Effector memory CD4-positive, alpha-beta T cell (primary cell): Measurements from ENCODE around the gene TNFRSF21.
"Not testable (repeated sequence)": the region's sequence is repeated elsewhere in the genome, so short reads cannot be mapped to it uniquely, and the experiment has no call there.

Experiments
- DNase-seq, 3 donors: peaks; one replicate each; pipeline ENCODE4 v3.0.0-alpha.2; 2020
- H3K27ac ChIP-seq: 2 replicates; pipeline ENCODE4 v1.7.0; 2013; ENCODE audit warnings: mild to moderate bottlenecking, low read length, moderate library complexity; ENCODE audit not compliant: insufficient read depth, poor library complexity, severe bottlenecking
- H3K27me3 ChIP-seq: replicated peaks from 2 replicates; pipeline ENCODE4 v1.7.0; 2013; ENCODE audit warnings: mild to moderate bottlenecking, low read length; ENCODE audit not compliant: insufficient read depth, control insufficient read depth, poor library complexity, severe bottlenecking
- H3K36me3 ChIP-seq: 2 replicates; pipeline ENCODE4 v1.7.0; 2013; ENCODE audit warnings: mild to moderate bottlenecking, low read length, moderate library complexity; ENCODE audit not compliant: control insufficient read depth, insufficient read depth
- H3K4me1 ChIP-seq: 2 replicates; pipeline ENCODE4 v1.7.0; 2013; ENCODE audit warnings: low read length, mild to moderate bottlenecking; ENCODE audit not compliant: control insufficient read depth, insufficient read depth, poor library complexity, severe bottlenecking
- H3K4me3 ChIP-seq: 2 replicates; pipeline ENCODE4 v1.7.0; 2013; ENCODE audit warnings: low read length, low read depth, mild to moderate bottlenecking; ENCODE audit not compliant: insufficient read depth, poor library complexity, severe bottlenecking
- H3K9me3 ChIP-seq: 2 replicates; pipeline ENCODE4 v1.7.0; 2013; ENCODE audit warnings: mild to moderate bottlenecking, low read length, moderate library complexity; ENCODE audit not compliant: control insufficient read depth

TNFRSF21 gene

GRCh38 chr6:47323887-47324286 lies 14.2 kb upstream of the TNFRSF21 start:
- Histone ChIP-seq H3K4me3 (no peak overlapping the region), H3K27ac (no peak overlapping the region), H3K27me3 (no peaks in the 10 kb centered on the region), H3K9me3 (no peaks in the 10 kb centered on the region), H3K4me1 (no peaks in the 10 kb centered on the region), H3K36me3 (no peaks in the 10 kb centered on the region)
- no peak for DNase-seq

DNA sequence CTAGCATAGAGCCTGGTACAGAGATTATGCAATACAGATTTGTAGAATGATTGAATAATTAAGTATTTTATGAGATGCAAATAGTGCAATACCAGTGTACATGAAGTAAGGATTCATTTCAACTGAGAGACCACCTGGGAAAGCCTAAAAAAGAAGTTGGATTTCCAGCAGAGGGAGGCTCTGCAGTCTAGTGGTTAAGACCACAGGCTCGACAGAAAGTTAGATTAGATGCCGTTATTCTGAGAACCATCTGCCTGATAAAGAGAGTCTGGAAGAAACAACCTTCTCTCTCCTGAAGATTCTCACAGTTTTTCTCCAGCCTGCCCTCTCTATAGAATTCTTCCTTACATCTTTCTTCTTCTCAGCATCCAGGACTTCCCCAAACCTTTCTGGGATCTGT lies 13.6 kb upstream of the TNFRSF21 start:
- no peak for DNase-seq
- no peaks in the 10 kb centered on the region for H3K27me3 ChIP-seq
- no peaks in the 10 kb centered on the region for H3K9me3 ChIP-seq
- H3K4me3 ChIP-seq: no peak overlapping the region
- H3K27ac ChIP-seq: no peak overlapping the region
- H3K4me1 ChIP-seq: no peaks in the 10 kb centered on the region
- no peaks in the 10 kb centered on the region for H3K36me3 ChIP-seq

GRCh38 chr6:47321577-47321976 lies 11.9 kb upstream of the TNFRSF21 start:
- no peaks in the 10 kb centered on the region for H3K4me1 ChIP-seq
- no peak overlapping the region for H3K4me3 ChIP-seq
- no peaks in the 10 kb centered on the region for H3K27me3 ChIP-seq
- no peaks in the 10 kb centered on the region for H3K9me3 ChIP-seq
- no peak for DNase-seq
- no peak overlapping the region for H3K27ac ChIP-seq
- no peaks in the 10 kb centered on the region for H3K36me3 ChIP-seq

- Histone ChIP-seq H3K4me3 (no peak overlapping the region), H3K27ac (no peak overlapping the region), H3K36me3 (no peaks in the 10 kb centered on the region), H3K27me3 (no peaks in the 10 kb centered on the region), H3K9me3 (no peaks in the 10 kb centered on the region), H3K4me1 (no peaks in the 10 kb centered on the region)
- no peak for DNase-seq
Observed at GRCh38 chr6:47319867-47320266, 10.2 kb upstream of the TNFRSF21 start.

DNA sequence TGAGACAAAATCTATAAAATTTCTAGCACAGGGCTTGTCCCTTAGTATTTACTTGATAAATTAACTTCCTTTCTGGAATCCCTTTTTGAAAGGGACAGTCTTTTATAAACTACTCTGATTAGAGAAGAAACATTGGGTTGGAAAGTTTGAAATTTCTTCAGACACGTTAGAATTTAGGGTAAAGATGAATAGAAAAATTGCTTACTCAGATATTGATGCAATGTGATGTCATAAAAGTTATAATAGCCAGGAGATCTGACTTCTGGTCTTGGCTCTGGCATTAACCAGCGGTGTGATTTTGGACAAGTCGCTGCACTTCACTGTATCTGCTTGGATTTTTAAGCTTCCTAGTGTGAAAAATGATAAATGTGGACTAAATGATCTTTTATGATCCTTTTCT lies 9.7 kb upstream of the TNFRSF21 start:
- H3K36me3 ChIP-seq: no peaks in the 10 kb centered on the region
- H3K4me3 ChIP-seq: no peak overlapping the region
- no peaks in the 10 kb centered on the region for H3K9me3 ChIP-seq
- no peaks in the 10 kb centered on the region for H3K27me3 ChIP-seq
- H3K4me1 ChIP-seq: no peaks in the 10 kb centered on the region
- DNase-seq: no peak
- H3K27ac ChIP-seq: no peak overlapping the region

DNA sequence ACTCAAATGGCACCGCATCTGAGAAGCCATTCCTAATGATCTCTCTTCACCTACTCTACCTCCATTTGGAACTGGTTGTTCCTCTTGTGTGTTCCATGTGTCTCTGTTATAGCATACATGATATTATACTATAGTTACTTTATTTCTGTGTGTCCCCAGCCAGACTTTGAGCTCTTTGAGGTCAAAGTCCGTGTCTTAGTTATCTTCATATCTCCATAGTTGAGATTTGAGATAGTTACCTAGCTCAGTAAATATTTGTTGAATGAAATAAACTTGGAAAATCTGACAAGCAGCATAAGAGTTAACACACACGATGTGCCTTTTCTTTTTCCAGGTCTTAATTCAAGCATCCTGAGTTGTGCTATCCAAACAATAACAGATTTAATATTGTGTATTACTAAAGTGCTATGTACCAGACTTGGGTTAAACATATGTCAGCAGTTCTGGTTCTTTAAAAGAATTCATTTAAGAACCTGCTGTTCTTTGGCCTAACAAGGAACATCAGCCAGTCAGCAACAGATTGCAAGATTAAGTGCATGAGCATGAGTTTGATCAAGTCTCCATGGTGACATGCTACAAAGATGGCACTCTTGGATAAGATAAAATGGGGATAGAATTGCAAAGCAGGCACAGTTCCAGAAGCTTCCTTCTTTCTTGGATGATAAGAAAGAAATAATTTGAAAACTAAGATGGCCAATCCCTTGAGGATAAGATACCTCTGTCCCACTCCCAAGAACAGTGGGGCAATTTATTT lies 8.7 kb upstream of the TNFRSF21 start:
- DNase-seq: no peak
- no peaks in the 10 kb centered on the region for H3K27me3 ChIP-seq
- H3K4me3 ChIP-seq: no peak overlapping the region
- H3K4me1 ChIP-seq: no peaks in the 10 kb centered on the region
- H3K27ac ChIP-seq: no peak overlapping the region
- no peaks in the 10 kb centered on the region for H3K9me3 ChIP-seq
- no peaks in the 10 kb centered on the region for H3K36me3 ChIP-seq

GRCh38 chr6:47315181-47315580 lies 5.5 kb upstream of the TNFRSF21 start:
- H3K9me3 ChIP-seq, H3K27ac ChIP-seq, H3K4me1 ChIP-seq: not testable (repeated sequence)

DNA sequence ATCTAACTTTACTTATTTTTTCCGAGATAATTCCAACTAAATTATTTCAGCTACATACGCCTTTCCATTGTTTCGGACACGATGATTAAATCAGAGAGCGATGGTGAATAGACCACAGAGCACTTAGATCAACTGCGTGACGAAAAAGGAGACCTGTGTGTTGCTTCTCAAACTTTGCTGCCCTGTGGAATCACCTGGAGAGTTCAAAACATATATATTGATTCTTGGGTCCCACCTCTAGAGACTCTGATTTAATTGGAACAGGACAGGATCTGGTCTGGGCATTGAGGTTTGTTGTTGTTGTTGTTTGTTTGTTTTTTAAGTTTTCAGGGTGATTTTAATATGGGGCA lies 401 bp upstream of the TNFRSF21 start:
- peaks cover 15% of the 10 kb centered on the region for H3K4me1 ChIP-seq
- H3K27me3 ChIP-seq: peaks cover 11% of the 10 kb centered on the region
- no peak overlapping the region for H3K4me3 ChIP-seq
- H3K36me3 ChIP-seq: no peaks in the 10 kb centered on the region
- H3K9me3 ChIP-seq: no peaks in the 10 kb centered on the region
- DNase-seq: no peak
- no peak overlapping the region for H3K27ac ChIP-seq

More at GRCh38 chr6:47315181-47315580, 5.5 kb upstream of the TNFRSF21 start:
- not testable (repeated sequence) for DNase-seq, H3K27me3 ChIP-seq, H3K4me3 ChIP-seq, H3K36me3 ChIP-seq

GRCh38 chr6:47308552-47309290 lies 984 bp downstream of the TNFRSF21 start:
- H3K4me3 ChIP-seq: peak overlapping the region; percentile 67
- no peak overlapping the region for H3K27ac ChIP-seq
- H3K4me1 ChIP-seq: peaks cover 15% of the 10 kb centered on the region
- no peaks in the 10 kb centered on the region for H3K9me3 ChIP-seq
- H3K36me3 ChIP-seq: no peaks in the 10 kb centered on the region
- peaks cover 11% of the 10 kb centered on the region for H3K27me3 ChIP-seq
- no peak for DNase-seq

GRCh38 chr6:47308198-47308517 lies 1.5 kb downstream of the TNFRSF21 start:
- DNase-seq: no peak
- peaks cover 15% of the 10 kb centered on the region for H3K4me1 ChIP-seq

More at GRCh38 chr6:47308198-47308517, 1.5 kb downstream of the TNFRSF21 start:
- no peaks in the 10 kb centered on the region for H3K9me3 ChIP-seq
- peaks cover 11% of the 10 kb centered on the region for H3K27me3 ChIP-seq
- H3K36me3 ChIP-seq: no peaks in the 10 kb centered on the region
- no peak overlapping the region for H3K27ac ChIP-seq
- no peak overlapping the region for H3K4me3 ChIP-seq
